Esophagus (tissue), 2 donors: Measurements from ENCODE around the gene CDC42EP1. TPM values are rescaled to one million over a fixed set of nuclear protein-coding genes. Genes with fewer than 3 reads are reported as not detected.

Source experiments
- H3K27ac ChIP-seq, 2 donors: one replicate each; pipeline ENCODE4 v1.5.1; 2013; ENCODE audit warnings: low read depth in 2 of 2, mild to moderate bottlenecking in 2 of 2, inconsistent platforms in 1 of 2, low read length in 1 of 2, moderate library complexity in 1 of 2
- H3K27me3 ChIP-seq, 2 donors: one replicate each; pipeline ENCODE4 v1.6.1; 2013; ENCODE audit warnings: low read length in 2 of 2, control low read depth in 1 of 2, mild to moderate bottlenecking in 1 of 2; ENCODE audit not compliant: insufficient read depth in 2 of 2, control insufficient read depth in 1 of 2
- H3K36me3 ChIP-seq, 2 donors: one replicate each; pipeline ENCODE4 v1.6.1; 2013; ENCODE audit warnings: low read length in 1 of 2; ENCODE audit not compliant: control insufficient read depth in 2 of 2, insufficient read depth in 2 of 2
- H3K4me1 ChIP-seq, 2 donors: one replicate each; pipeline ENCODE4 v1.6.1; 2013; ENCODE audit warnings: low read length in 1 of 2; ENCODE audit not compliant: control insufficient read depth in 2 of 2, insufficient read depth in 2 of 2
- H3K4me3 ChIP-seq, 2 donors: one replicate each; pipeline ENCODE4 v1.5.1; 2013; ENCODE audit warnings: low read length in 2 of 2, mild to moderate bottlenecking in 2 of 2, low read depth in 1 of 2, moderate library complexity in 1 of 2
- H3K9me3 ChIP-seq, 2 donors: one replicate each; pipeline ENCODE4 v1.6.1; 2013; ENCODE audit warnings: mild to moderate bottlenecking in 2 of 2, low read depth in 1 of 2, low read length in 1 of 2, moderate library complexity in 1 of 2; ENCODE audit not compliant: control insufficient read depth in 2 of 2, insufficient read depth in 1 of 2
- WGBS, 2 donors: extraction: QIAGEN DNeasy Blood & Tissue Kit; methylation state at CpG; one replicate each; pipeline ENCODE4 v1.1.7; 2013; 5-methylcytosine and 5-hydroxymethylcytosine counted together
- polyA plus RNA-seq, 2 donors: library from polyadenylated mRNA; stranded (reverse); fragments of 200-250 nt; gene quantifications; one replicate each; pipeline ENCODE4 v1.2.3, GENCODE V29; 2013
- donor health status: healthy with polysubstance abuse.
- donor health status: Bipolar disorder and iron deficiency.

Gene CDC42EP1
- polyA plus RNA-seq, 2 donors = 50.1 to 64.3 TPM

DNA sequence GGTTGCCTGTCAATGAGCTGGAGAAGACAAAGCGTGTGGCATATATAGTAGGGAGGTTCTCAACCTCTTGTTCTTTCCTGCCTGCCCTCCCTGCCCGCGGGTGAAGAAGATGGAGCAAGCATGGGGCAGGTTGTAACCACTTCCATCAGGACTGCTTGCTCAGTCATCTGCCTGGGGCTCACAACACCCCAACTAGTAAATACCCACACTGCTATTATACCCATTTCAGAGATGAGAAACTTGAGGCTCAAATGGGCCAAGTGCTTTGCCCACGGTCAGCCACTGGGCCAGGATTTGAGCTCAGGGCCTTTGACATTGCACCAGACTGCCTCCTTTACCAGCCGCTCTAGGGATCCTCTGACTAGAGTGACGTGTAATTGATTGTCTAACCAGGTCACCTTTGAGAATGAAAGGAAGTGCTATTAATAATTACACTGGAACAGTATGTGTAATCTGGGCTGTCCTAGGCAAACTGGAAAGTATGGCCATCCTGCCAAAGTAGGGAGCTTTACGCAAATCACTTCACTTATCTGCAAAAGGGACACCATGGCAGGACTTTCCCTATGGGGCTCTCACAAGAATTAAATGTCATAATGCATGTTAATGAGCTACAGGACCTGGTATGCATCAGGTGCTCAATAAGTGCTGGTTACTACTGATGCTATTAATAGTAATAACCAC lies 2.8 kb upstream of the CDC42EP1 start:
- no peaks in the 10 kb centered on the region for H3K9me3 ChIP-seq
- H3K27ac ChIP-seq = peak overlapping the region in 1 of 2 donors; percentile 13
- no peaks in the 10 kb centered on the region for H3K27me3 ChIP-seq
- H3K4me3 ChIP-seq = no peak overlapping the region
- H3K4me1 ChIP-seq = peaks cover 10 to 16% of the 10 kb centered on the region in 2 donors
- no peaks in the 10 kb centered on the region for H3K36me3 ChIP-seq
- WGBS, 2 donors = 52 to 64% methylated on average over 7 of the region's 7 CpGs

- Histone ChIP-seq H3K36me3 (no peaks in the 10 kb centered on the region), H3K27ac (peak overlapping the region in 1 of 2 donors; percentile 14), H3K4me1 (peaks cover 10 to 25% of the 10 kb centered on the region in 2 donors), H3K9me3 (no peaks in the 10 kb centered on the region), H3K4me3 (no peak overlapping the region), H3K27me3 (no peaks in the 10 kb centered on the region)
- WGBS, 2 donors = 70 to 77% methylated on average over 7 of the region's 7 CpGs
Measured at GRCh38 chr22:37558815-37559214, 1.5 kb upstream of the CDC42EP1 start.

GRCh38 chr22:37559521-37559900 lies 769 bp upstream of the CDC42EP1 start:
- WGBS, 2 donors = 68 to 80% methylated on average over 6 of the region's 6 CpGs
- H3K36me3 ChIP-seq = peaks cover 0 to 3% of the 10 kb centered on the region in 2 donors
- peak overlapping the region; percentile 96 to 97 for H3K27ac ChIP-seq
- H3K4me3 ChIP-seq = peak overlapping the region; percentile 32 to 79
- no peaks in the 10 kb centered on the region for H3K9me3 ChIP-seq
- H3K4me1 ChIP-seq = peaks cover 14 to 32% of the 10 kb centered on the region in 2 donors
- no peaks in the 10 kb centered on the region for H3K27me3 ChIP-seq

DNA sequence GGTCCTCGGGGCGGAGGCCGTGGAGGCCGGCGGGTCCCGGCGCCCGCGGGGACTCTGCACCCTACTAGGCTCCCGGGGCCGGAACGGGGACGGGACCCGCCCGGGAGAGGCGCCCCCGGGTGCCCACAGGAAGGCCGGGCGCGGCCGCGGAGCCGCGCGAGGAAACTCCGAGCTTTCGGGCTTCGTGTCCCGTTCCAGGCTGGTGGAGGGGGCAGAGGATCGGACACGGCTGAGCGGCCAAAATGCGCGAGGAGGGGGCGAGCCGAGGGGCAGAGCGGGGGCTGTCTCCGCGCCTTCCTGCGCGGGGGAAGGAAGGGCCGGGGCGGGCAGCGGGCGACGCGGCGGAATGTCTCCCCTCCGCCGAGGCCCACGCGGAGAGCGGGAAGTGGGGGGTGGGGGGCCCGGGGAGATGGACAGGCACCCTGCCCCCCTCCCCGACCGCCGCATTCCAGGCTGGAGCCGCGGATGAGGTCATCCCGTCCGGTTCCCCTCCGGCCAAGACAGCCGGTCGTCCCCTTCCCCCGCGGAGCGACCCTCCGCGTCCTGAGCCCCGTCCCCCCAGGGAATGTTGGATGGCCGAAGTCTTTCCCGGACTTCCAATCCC lies 430 bp downstream of the CDC42EP1 start:
- WGBS, 2 donors = 0 to 1% methylated on average over 64 to 72 of the region's 72 CpGs
- Histone ChIP-seq H3K4me1 (peaks cover 14 to 31% of the 10 kb centered on the region in 2 donors), H3K27ac (peak overlapping the region; percentile 96 to 97), H3K27me3 (no peaks in the 10 kb centered on the region), H3K36me3 (peaks cover 0 to 5% of the 10 kb centered on the region in 2 donors), H3K4me3 (peak overlapping the region; percentile 78 to 79), H3K9me3 (no peaks in the 10 kb centered on the region)

- Histone ChIP-seq H3K27me3 (no peaks in the 10 kb centered on the region), H3K27ac (peak overlapping the region; percentile 96 to 97), H3K36me3 (peaks cover 5 to 11% of the 10 kb centered on the region in 2 donors), H3K9me3 (no peaks in the 10 kb centered on the region), H3K4me3 (peak overlapping the region; percentile 78 to 79), H3K4me1 (peaks cover 18 to 31% of the 10 kb centered on the region in 2 donors)
- WGBS, 2 donors = 1 to 2% methylated on average over 52 to 56 of the region's 56 CpGs
Measured at GRCh38 chr22:37561212-37562048, 1.1 kb downstream of the CDC42EP1 start.

GRCh38 chr22:37562049-37562875 lies 2.0 kb downstream of the CDC42EP1 start:
- peak overlapping the region; percentile 78 to 79 for H3K4me3 ChIP-seq
- H3K27me3 ChIP-seq = no peaks in the 10 kb centered on the region
- H3K36me3 ChIP-seq = peaks cover 5 to 17% of the 10 kb centered on the region in 2 donors

GRCh38 chr22:37563153-37564081 lies 3.1 kb downstream of the CDC42EP1 start:
- H3K27me3 ChIP-seq = no peaks in the 10 kb centered on the region
- peaks cover 16 to 35% of the 10 kb centered on the region in 2 donors for H3K4me1 ChIP-seq
- peak overlapping the region in 1 of 2 donors; percentile 24 for H3K4me3 ChIP-seq
- peak overlapping the region; percentile 85 to 97 for H3K27ac ChIP-seq
- 21 to 28% methylated on average over 14 of the region's 14 CpGs for WGBS, 2 donors
- no peaks in the 10 kb centered on the region for H3K9me3 ChIP-seq
- peaks cover 5 to 24% of the 10 kb centered on the region in 2 donors for H3K36me3 ChIP-seq

More at GRCh38 chr22:37562049-37562875, 2.0 kb downstream of the CDC42EP1 start:
- H3K9me3 ChIP-seq = no peaks in the 10 kb centered on the region
- peak overlapping the region; percentile 85 to 97 for H3K27ac ChIP-seq
- 59 to 67% methylated on average over 14 of the region's 14 CpGs for WGBS, 2 donors
- H3K4me1 ChIP-seq = peaks cover 16 to 29% of the 10 kb centered on the region in 2 donors

GRCh38 chr22:37564111-37564711 lies 3.9 kb downstream of the CDC42EP1 start:
- H3K36me3 ChIP-seq = peaks cover 5 to 25% of the 10 kb centered on the region in 2 donors
- H3K4me1 ChIP-seq = peaks cover 16 to 36% of the 10 kb centered on the region in 2 donors
- peak overlapping the region; percentile 85 to 97 for H3K27ac ChIP-seq
- no peaks in the 10 kb centered on the region for H3K27me3 ChIP-seq
- WGBS, 2 donors = 41 to 43% methylated on average over 7 of the region's 7 CpGs
- H3K4me3 ChIP-seq = peak overlapping the region in 1 of 2 donors; percentile 11
- no peaks in the 10 kb centered on the region for H3K9me3 ChIP-seq
